HG03520 (cell line): ENCODE data around the gene GRID1.
"Not testable (repeated sequence)": the region's sequence is repeated elsewhere in the genome, so short reads cannot be mapped to it uniquely, and the experiment has no call there.

ENCODE experiments used
- ATAC-seq: cut with Tn5 transposase; IDR thresholded peaks from one replicate; pipeline ENCODE4 v1.9.1; 2021; ENCODE audit warnings: mild to moderate bottlenecking, moderate library complexity; ENCODE audit not compliant: unreplicated experiment

Gene GRID1

GRCh38 chr10:85978566-85979358 lies 387.8 kb downstream of the GRID1 start:
- no peak for ATAC-seq

DNA sequence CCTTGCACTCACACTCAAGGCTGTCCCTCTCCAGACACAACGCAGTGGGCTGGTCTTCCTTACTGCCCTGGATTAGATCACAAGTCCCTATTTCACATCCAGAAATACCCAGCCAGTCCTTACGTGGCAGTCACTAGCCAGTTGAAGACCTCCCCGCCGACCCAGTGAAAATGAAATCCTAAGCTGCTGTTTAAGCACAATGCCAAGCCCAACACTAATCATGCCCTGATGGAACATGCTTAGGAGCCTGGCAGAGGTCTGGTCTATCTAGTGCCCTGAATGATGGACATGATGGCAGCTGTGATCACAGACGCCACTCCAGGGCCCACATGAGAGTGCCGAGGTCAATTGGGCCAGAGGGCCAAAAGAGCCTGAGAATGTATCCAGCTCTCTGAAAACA lies 389.0 kb downstream of the GRID1 start:
- ATAC-seq, result no peak

- ATAC-seq, result no peak
Observed at GRCh38 chr10:85976267-85976793, 390.3 kb downstream of the GRID1 start.

DNA sequence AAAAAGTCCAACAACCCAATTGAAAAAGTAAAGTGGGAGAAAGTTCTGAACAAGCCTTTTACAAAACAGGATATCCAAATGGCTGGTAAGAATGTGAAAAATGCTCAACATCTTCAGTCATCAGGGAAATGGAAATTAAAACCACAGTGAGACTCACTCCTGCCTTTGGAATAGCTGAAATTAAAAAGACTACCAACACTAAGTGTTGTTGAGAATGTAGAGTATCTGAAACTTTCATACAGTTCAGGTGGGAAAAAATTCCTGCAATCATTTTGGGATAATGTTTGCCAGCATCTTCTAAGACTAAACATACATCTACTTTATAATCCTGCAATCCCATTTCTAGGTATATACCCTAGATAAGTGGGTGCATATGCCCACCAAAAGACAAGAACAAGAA lies 395.1 kb downstream of the GRID1 start:
- ATAC-seq, result no peak

DNA sequence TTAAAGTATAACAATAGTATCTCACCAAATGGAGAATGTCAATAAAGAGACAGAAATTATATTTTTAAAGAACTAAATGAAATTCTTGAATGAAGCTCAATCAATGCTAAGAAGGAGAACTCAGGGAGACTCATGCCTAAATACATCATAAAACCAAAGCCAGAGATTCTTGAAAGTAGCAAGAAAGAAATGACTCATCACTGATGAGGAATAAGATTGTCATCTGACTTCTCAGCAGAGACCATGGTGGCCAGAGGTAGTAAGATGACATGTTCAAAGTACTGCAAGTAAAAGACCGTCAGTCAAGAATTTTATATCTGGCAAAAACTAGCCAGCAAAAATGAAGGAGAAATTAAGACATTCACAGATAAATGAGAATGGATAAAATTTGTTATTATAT lies 399.0 kb downstream of the GRID1 start:
- peak; percentile 76 for ATAC-seq

- no peak for ATAC-seq
Observed at GRCh38 chr10:85961479-85962067, 405.0 kb downstream of the GRID1 start.

DNA sequence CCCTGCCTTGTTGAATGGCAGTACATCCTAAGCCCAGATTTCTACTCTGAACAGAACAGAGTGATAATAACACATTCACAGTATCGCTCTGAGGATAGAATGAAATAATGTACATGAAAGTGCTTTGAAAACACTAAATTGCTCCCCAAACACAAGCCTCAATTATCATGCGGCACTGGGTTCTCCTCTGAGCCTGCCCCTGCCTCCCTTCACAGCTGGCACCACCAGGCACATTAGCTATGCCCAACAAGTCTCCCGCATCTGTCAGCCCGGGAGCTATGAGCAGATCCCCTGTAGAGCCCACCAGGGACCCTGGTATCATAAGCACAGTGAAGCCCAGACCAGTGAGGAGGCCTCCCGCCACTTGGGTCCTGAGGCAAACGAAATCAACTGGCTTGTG lies 405.5 kb downstream of the GRID1 start:
- no peak for ATAC-seq

DNA sequence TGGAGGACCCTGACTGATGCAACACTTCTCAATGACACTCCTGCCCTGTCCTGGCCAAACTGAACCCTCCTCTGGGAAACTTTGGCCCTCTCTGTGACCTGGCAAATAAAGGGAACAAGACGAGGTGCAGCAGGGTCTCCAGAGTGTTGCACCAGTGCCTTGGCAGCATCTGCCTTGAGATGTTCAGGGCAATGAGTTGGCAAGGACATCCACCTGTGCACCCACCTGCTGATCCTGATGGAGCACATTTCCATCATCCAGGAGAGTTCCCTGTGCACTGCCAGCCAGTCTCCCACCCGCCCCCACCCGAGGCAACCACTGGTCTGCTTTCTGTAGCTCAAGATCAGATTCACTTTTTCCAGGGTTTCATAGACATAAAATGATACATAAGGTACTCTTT lies 407.4 kb downstream of the GRID1 start:
- no peak for ATAC-seq

- ATAC-seq, result no peak
Observed at GRCh38 chr10:85950921-85951320, 415.7 kb downstream of the GRID1 start.

GRCh38 chr10:85946713-85947326 lies 419.8 kb downstream of the GRID1 start:
- peak; percentile 80 for ATAC-seq

- no peak for ATAC-seq
Observed at GRCh38 chr10:85936161-85936560, 430.4 kb downstream of the GRID1 start.

- ATAC-seq, result no peak
Observed at GRCh38 chr10:85934586-85934985, 432.0 kb downstream of the GRID1 start.

GRCh38 chr10:85929993-85930392 lies 436.6 kb downstream of the GRID1 start:
- ATAC-seq, result not testable (repeated sequence)

DNA sequence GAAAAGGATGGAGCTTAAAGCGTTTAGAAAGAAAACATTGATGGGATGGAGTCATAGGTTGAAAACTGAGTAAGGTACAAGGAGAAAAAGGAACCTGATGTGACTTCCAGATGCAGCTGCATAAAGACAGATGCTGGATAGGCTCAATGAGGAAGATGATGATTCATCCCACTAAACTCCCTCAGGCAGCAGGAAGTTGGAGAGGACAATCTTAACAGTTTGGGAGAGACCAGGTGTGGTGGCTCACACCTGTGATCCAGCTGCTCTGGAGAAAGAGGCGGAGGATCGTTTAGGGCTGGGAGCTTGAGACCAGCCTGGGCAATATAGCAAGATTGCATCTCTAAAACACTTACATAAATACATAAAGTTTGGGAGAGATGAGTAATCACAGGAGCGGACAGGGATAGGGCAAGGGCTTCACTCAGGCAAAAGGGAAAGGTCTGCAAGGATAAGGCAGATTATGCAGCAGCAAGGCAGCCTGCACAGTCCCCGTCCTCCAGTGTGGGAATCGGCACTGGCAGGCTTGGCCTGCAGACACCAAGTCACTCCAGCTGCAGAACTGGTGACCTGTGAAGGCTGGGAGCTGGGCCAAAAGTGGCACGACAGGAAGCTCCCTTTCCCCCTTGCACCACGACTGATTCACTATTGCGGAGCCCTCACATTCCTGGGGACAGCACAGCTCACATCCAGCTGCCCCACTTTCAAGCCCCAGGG lies 438.5 kb downstream of the GRID1 start:
- no peak for ATAC-seq

GRCh38 chr10:85926986-85927385 lies 439.6 kb downstream of the GRID1 start:
- no peak for ATAC-seq

GRCh38 chr10:85926136-85926535 lies 440.5 kb downstream of the GRID1 start:
- ATAC-seq, result no peak

- no peak for ATAC-seq
Observed at GRCh38 chr10:85925201-85925750, 441.3 kb downstream of the GRID1 start.

DNA sequence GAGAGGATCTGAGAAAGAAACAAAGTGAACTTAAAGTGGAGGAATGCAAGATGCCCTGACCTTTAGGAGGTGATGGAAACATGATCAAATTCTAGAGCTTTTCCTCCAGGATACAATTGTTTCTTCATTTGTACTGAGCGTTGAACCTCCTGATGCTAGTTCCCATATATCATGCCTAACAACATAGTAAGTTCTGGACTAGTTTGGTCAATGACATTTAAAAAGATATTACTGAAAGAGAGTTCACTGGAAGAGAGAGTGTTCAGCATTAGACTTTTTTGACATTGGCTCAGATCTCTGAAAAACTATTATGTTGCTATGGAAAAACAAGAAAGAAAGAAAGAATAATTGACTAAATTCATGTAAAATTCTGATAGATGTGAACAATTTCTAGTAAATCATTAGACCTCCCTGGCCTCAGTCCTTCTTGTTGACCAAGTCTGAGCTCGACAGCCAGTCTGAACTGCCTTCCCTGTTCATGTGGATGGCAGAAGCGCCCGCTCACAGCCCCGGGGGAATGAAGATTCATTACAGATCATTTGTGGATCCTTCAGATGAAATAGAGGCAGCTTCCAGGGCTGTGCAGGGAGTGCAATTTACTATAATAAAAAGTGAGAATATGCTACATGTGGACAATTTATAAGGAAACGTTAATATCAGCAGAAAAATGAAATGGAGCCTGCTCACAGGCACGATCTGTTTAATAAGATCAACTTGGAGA lies 442.1 kb downstream of the GRID1 start:
- no peak for ATAC-seq

DNA sequence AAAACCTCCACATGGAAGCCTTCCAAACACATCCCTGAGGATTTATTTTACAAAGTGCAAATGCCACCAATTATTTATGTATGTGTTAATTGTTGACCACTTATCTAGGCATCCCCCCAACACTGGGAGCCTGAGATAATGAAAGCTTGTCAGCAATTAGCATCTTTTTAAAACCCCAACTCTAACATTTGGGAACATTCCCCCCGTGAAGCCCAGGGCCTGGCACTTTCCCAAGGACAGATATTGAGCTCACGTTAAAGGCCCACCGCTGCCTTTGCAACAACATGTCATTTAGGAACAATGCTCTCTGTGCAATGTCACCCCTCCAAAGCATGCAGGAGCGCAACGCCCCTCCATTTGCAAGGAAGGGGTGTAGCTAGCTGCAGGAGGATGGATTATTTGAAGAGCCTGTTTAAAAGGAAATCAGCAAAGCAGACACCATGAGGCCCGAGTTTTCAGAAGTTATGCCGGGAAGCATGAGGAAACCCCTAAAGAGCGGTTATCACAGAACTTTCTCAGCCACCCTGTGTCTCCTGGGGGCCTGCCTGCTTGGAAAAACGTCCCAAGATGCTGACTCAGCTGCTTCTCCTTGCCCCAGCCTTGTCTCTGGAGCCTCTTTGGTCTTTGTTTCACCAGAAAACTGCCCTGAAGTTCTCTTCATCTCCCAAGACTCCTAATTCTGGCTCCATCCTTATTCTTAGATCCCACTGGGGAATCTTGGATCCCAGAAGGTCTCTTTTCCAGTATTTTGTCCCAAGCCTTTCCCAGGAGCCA lies 444.1 kb downstream of the GRID1 start:
- no peak for ATAC-seq

- ATAC-seq, result no peak
Observed at GRCh38 chr10:85921789-85922188, 444.8 kb downstream of the GRID1 start.
